Smooth muscle cell (in vitro differentiated cells): ENCODE measurements around the gene EP400. TPM values are rescaled to one million over a fixed set of nuclear protein-coding genes. Genes with fewer than 3 reads are reported as not detected.

Source experiments
- DNase-seq: peaks from one replicate; lab custom pipeline; 2025; ENCODE audit not compliant: unreplicated experiment; lab: John Stamatoyannopoulos, UW
- H2AFZ ChIP-seq: fragments of 200-600 bp; sonication (generic); 2 replicates; pipeline ENCODE4 v1.6.0; 2016; ENCODE audit warnings: antibody characterized with exemption, low read depth, mild to moderate bottlenecking
- H3F3A ChIP-seq: fragments of 200-600 bp; sonication (generic); 2 replicates; pipeline ENCODE4 v1.6.0; 2017; ENCODE audit warnings: antibody characterized with exemption, low read depth
- H3K27ac ChIP-seq: fragments of 200-600 bp; sonication (generic); 2 replicates; pipeline ENCODE4 v1.5.1; 2016; ENCODE audit warnings: low read depth, mild to moderate bottlenecking
- H3K27me3 ChIP-seq: fragments of 200-600 bp; sonication (generic); 2 replicates; pipeline ENCODE4 v1.6.1; 2016; ENCODE audit warnings: low read depth, mild to moderate bottlenecking
- H3K36me3 ChIP-seq: fragments of 200-600 bp; sonication (generic); 2 replicates; pipeline ENCODE4 v1.5.1; 2016; ENCODE audit warnings: low read depth
- H3K4me1 ChIP-seq: fragments of 200-600 bp; sonication (generic); 2 replicates; pipeline ENCODE4 v1.5.1; 2016; ENCODE audit warnings: low read depth
- H3K4me2 ChIP-seq: fragments of 200-600 bp; sonication (generic); 2 replicates; pipeline ENCODE4 v1.6.0; 2016; ENCODE audit warnings: mild to moderate bottlenecking
- H3K4me3 ChIP-seq: fragments of 200-600 bp; sonication (generic); 2 replicates; pipeline ENCODE4 v1.5.1; 2016; ENCODE audit warnings: mild to moderate bottlenecking
- H3K79me2 ChIP-seq: fragments of 200-600 bp; sonication (generic); 2 replicates; pipeline ENCODE4 v1.6.0; 2016; ENCODE audit warnings: low read depth, mild to moderate bottlenecking
- H3K9ac ChIP-seq: fragments of 200-600 bp; sonication (generic); 2 replicates; pipeline ENCODE4 v1.6.0; 2016; ENCODE audit warnings: low read depth
- H3K9me3 ChIP-seq: fragments of 200-600 bp; sonication (generic); replicated peaks from 2 replicates; pipeline ENCODE4 v1.5.1; 2016; ENCODE audit warnings: low read depth
- H4K20me1 ChIP-seq: fragments of 200-600 bp; sonication (generic); 2 replicates; pipeline ENCODE4 v1.6.0; 2016; ENCODE audit warnings: low read depth
- CTCF ChIP-seq: fragments of 200-600 bp; sonication (generic); IDR thresholded peaks from 2 replicates; pipeline ENCODE4 v1.5.1; 2017; ENCODE audit warnings: borderline replicate concordance, mild to moderate bottlenecking, antibody characterized with exemption; ENCODE audit not compliant: insufficient read depth, poor library complexity, severe bottlenecking
- WGBS: methylation state at CpG from one replicate; pipeline ENCODE4 v1.1.7; 2016; ENCODE audit warnings: low lambda C conversion rate; 5-methylcytosine and 5-hydroxymethylcytosine counted together
- polyA plus RNA-seq: library from polyadenylated mRNA; unstranded; fragments of >200 nt; fragmentation: Nextera tagmentation; extraction: Ambion mirVana; gene quantifications from 2 replicates; pipeline ENCODE4 v1.2.1, GENCODE V29; 2016
- total RNA-seq: library from RNA; depleted of rRNA; stranded (reverse); fragments of >200 nt; gene quantifications from 2 replicates; pipeline ENCODE4 v1.2.3, GENCODE V29; 2014

EP400 gene
- total and polyA plus RNA-seq, 2 experiments from 2014 or later, result 6.6 to 13.6 TPM

GRCh38 chr12:131962069-131962468, 12.3 kb downstream of the EP400 start:
- Histone ChIP-seq H3K27ac (no peak overlapping the region), H4K20me1 (peaks cover 92% of the 10 kb centered on the region), H3K4me2 (no peak overlapping the region), H3K36me3 (no peaks in the 10 kb centered on the region), H3K27me3 (no peaks in the 10 kb centered on the region), H3K4me1 (no peaks in the 10 kb centered on the region), H2AFZ (no peak overlapping the region), H3F3A (no peaks in the 10 kb centered on the region), H3K4me3 (no peak overlapping the region), H3K9ac (no peak overlapping the region), H3K9me3 (no peaks in the 10 kb centered on the region), H3K79me2 (peaks cover 86% of the 10 kb centered on the region)
- no peak for TF ChIP-seq CTCF
- DNase-seq, result no peak
- 92% methylated on average over 8 of the region's 8 CpGs for WGBS

GRCh38 chr12:131963381-131963780, 13.6 kb downstream of the EP400 start:
- Histone ChIP-seq H3K4me3 (no peak overlapping the region), H3K4me2 (no peak overlapping the region), H3K9me3 (no peaks in the 10 kb centered on the region), H3K36me3 (no peaks in the 10 kb centered on the region), H3F3A (no peaks in the 10 kb centered on the region), H3K27ac (no peak overlapping the region), H2AFZ (no peak overlapping the region), H4K20me1 (peaks cover 92% of the 10 kb centered on the region), H3K9ac (no peak overlapping the region), H3K79me2 (peaks cover 87% of the 10 kb centered on the region), H3K27me3 (no peaks in the 10 kb centered on the region), H3K4me1 (no peaks in the 10 kb centered on the region)
- 94% methylated on average over 4 of the region's 4 CpGs for WGBS
- TF ChIP-seq CTCF, result no peak
- no peak for DNase-seq

GRCh38 chr12:131965073-131965472, 15.3 kb downstream of the EP400 start:
- Histone ChIP-seq H3F3A (no peaks in the 10 kb centered on the region), H3K79me2 (peaks cover 87% of the 10 kb centered on the region), H4K20me1 (peaks cover 92% of the 10 kb centered on the region), H2AFZ (no peak overlapping the region), H3K4me3 (no peak overlapping the region), H3K9ac (no peak overlapping the region), H3K9me3 (no peaks in the 10 kb centered on the region), H3K36me3 (no peaks in the 10 kb centered on the region), H3K27ac (peak overlapping the region; percentile 19), H3K4me1 (no peaks in the 10 kb centered on the region), H3K4me2 (no peak overlapping the region), H3K27me3 (no peaks in the 10 kb centered on the region)
- DNase-seq, result no peak
- no peak for TF ChIP-seq CTCF
- 64% methylated on average over 2 of the region's 2 CpGs for WGBS

GRCh38 chr12:131971226-131971625, 21.5 kb downstream of the EP400 start:
- DNase-seq, result no peak
- no peaks in the 10 kb centered on the region for H3K36me3 ChIP-seq
- H4K20me1 ChIP-seq, result peaks cover 99% of the 10 kb centered on the region
- no peaks in the 10 kb centered on the region for H3F3A ChIP-seq
- no peak for TF ChIP-seq CTCF
- no peaks in the 10 kb centered on the region for H3K4me1 ChIP-seq
- no peak overlapping the region for H3K9ac ChIP-seq
- 86% methylated on average over 1 of the region's 1 CpG for WGBS
- no peak overlapping the region for H2AFZ ChIP-seq
- H3K4me3 ChIP-seq, result no peak overlapping the region
- H3K27me3 ChIP-seq, result no peaks in the 10 kb centered on the region
- H3K4me2 ChIP-seq, result no peak overlapping the region
- H3K27ac ChIP-seq, result no peak overlapping the region
- peaks cover 98% of the 10 kb centered on the region for H3K79me2 ChIP-seq
- H3K9me3 ChIP-seq, result no peaks in the 10 kb centered on the region
